Right renal pelvis (tissue), 4 donors: ENCODE measurements around the gene CCDC83. TPM values are rescaled to one million over a fixed set of nuclear protein-coding genes. Genes with fewer than 3 reads are reported as not detected.
"Not testable (repeated sequence)": the region's sequence is repeated elsewhere in the genome, so short reads cannot be mapped to it uniquely, and the experiment has no call there.

Experiments
- DNase-seq, 4 donors: peaks; one replicate each; pipeline ENCODE4 v3.0.0-alpha.2; 2013; ENCODE audit warnings: low read depth in 4 of 4, low spot score in 3 of 4, missing footprints in 1 of 4
- polyA plus RNA-seq, 4 donors: library from polyadenylated mRNA; unstranded; fragments of 120-200 nt; gene quantifications; one replicate each; pipeline ENCODE4 v1.2.1, GENCODE V29; 2013; ENCODE audit not compliant: insufficient read length in 4 of 4

CCDC83 gene
- polyA plus RNA-seq, 4 donors: 0.05 to 0.11 TPM; not detected in 2

DNA sequence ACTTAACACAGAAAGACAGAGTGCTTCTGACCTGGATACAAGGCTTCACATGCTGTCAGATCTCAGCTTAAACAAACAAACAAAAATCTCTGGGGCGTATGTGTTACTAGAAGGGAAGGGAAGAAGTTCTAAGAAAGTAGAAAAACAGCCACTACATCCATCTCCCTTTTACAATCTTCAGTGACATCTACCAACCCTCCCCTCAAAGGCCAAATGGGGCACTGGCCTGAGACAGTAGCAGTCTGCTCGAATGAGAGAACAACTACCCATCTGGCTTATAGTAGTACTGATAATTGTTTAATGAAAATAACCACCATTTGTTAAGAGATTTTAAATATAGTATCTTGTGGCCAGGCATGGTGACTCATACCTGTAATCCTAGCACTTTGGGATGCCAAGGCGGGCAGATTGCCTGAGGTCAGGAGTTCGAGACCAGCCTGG is 29.4 kb downstream of the CCDC83 start:
- peak; percentile 13 to 51 (median 34) for DNase-seq

DNA sequence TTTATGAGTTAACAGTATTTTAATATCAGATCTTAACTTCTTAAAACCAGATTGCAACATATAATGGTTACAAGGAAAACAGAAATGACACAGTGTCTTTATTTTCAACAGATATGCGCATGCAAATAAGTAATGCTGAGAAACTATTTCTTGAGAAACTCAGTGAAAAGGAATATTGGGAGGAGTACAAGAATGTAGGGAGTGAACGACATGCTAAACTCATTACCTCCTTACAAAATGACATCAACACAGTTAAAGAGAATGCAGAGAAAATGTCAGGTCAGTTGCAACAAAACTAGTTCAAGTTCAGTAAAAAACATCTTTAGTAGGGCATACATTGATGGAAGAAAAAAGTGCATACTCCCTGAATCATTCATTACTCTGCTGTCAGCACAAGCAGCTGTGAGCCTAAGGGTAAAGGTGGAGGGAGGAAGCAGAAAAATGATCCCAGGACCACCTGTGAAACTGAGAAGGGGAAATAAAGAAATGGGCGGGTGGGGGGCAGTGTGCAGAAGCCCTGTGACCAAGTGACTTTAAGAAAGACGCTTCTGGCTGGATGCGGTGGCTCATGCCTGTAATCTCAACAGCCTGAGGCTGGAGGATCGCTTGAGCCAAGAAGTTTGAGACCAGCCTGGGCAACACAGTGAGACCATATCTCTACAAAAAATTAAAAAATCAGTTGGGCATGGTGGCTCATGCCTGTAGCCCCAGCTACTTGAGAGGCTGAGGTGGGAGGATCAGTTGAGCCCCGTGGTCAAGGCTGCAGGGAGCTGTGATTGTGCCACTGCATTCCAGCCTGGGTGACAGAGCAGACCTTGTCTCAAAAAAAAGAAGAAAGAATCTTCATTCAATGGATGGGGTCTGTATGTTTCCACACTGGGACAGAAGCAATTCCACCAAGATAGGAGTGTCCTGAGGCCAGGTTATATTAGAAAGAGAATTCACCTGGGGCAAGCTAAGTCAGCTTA is 31.2 kb downstream of the CCDC83 start:
- peak in 2 of 4 donors; percentile 7 to 25 for DNase-seq

DNA sequence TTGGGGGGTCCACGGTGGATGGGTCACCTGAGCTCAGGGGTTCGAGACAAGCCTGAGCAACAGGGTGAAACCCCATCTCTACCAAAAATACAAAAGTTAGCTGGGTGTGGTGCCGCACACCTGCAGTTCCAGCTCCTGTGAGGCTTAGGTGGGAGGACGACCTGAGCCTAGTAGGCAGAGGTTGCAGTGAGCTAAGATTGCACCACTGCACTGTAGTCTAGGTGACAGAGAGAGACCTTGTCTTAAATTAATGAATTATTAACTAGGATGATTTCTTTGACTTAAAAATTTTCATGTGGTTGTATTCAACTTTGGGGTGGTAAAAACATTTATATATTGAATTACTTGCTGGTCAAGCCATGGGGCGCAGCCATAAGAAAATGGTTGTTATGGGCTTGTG is 33.9 kb downstream of the CCDC83 start:
- no peak for DNase-seq

DNA sequence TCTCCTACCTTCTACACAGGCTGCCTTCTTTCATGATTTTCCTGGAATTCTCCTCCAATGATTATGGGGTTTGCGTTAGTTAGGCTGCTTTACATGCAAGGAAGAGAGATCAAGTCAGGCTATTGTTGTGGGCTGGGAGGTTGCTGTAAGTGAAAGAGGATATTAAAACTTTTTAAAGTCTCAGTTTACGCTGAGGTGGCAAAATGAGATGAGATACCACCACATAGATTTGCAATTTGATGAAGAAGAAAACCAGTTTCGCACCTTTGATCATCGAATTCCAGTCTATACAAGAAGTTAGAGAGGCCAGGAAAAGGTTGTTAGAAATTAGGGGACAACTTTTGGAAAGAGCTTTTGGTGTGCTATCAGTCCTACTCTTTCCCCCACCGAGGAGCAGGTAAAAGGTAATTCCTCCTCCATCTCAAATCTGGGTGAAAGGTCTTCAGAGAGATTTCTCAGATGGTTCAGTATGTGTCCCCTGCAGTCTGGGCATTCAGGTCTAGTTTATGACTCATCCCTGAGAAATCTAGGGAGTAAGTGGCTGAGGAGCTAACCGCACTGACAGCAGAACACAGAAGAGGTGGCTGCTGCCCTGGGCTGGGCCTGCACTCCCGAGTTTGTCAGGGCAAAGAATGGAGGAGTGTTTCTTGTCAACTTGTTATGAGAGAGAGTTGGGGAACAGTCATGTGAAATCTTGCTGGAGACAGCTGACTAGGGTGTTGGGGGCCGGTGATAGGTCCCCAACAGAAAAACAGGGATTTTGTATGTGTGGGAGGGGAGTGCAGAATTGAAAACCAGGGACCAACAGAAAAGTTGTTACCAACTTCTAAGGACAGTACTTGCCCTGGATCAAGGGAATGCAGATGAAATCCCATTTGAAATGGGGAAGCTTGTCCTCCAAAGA is 34.7 kb downstream of the CCDC83 start:
- no peak for DNase-seq

DNA sequence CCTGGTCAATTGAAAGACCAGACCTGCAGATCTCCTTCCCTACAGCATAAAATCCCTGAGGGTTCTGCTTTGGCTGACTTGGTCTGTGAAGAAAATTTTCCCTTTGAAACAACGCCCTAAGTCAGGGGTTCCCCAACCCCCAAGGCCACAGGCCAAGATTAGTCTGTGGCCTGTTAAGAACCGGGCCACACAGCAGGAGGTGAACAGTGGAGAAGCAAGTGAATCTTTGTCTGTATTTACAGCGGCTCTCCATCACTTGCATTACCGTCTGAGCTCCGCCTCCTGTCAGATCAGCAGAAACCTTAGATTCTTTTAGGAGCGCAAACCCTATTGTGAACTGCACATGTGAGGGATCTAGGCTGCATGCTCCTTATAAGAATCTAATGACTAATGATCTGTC is 38.2 kb downstream of the CCDC83 start:
- DNase-seq: no peak

DNA sequence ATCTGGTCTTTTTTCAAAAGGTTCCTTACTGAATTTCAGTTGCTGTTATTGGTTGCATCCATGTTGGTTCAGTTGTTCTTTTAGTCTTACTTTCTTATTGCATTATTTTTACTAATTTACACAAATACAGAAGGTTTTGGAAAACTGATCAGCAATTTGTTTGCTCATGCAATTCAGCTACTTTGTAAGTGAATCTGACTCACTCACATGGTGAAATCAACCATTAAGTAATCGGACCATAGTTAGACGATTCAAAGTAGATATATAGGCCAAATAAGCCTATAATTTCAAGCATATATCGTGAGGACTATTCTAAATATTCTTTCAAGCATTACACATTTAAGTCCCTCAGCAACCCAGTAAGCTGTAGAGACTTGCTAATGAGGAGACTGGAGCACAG is 41.7 kb downstream of the CCDC83 start:
- no peak for DNase-seq

DNA sequence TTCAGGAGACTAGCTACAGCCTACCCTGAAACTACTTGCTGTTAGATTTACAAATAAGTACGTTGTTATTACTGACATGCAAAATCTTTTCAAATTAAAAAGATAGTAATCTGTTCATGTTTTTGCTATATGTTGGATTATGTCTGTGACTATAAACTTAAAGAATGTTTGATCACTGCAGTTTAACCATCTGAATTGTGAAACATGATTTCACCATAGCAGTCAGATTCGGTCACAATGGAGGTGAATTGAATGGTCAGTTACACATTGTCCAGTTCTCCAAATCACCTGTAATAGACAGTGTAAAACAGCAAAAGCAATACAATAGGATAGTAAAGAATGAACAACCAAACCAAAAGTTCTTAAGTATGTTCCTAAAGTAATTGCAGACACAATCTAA is 43.3 kb downstream of the CCDC83 start:
- DNase-seq: no peak

DNA sequence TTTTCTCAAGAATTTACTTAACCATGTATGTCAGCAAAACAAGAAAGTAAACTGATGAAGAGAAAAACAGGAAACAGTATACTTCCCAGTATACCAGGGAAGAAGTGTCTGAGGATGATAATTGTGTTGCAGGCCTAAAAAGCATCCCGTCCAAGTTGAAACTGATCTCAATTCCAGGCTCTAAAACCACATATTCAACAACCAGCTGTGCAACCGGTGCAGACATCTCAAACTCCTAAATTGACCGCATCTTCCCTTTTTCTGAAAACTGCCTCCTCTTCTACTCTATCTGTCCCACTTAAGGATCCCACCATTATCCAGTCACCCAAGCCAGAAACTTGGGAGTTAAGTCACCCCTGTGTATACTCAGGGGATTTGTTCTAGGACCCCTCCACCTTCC is 47.2 kb downstream of the CCDC83 start:
- no peak for DNase-seq

DNA sequence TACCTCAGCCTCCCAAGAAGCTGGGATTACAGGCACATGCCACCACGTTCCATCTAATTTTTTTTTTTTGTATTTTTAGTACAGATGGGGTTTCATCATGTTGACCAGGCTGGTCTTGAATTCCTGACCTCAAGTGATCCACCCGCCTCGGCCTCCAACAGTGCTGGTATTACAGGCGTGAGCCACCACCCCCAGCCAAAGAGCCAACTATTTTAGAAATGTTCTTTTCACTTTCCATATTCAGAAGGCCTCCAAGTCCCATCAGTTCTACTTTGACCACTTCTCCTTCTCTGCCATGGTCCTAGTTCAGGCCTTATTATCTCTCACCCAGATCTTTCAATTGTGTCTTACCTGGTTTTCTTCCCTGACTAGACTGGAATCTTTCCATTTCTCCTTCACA is 48.2 kb downstream of the CCDC83 start:
- no peak for DNase-seq

DNA sequence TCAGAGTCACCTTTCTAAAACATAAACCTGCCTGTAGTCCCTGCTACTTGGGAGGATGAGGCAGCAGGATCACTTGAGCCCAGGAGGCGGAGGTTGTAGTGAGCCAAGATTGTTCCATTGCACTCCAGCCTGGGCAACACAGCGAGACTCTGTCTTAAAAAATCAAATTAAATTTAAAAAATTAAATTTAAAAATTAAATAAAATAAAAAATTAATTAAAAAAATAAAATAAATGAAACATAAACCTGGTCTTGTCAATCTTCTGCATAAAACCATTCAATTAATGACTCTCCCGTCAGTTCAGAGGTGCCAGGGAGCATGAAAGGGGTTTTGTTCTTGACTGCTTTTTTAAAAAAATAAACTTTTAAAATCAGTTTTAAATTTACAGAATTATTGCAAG is 48.6 kb downstream of the CCDC83 start:
- no peak for DNase-seq

DNA sequence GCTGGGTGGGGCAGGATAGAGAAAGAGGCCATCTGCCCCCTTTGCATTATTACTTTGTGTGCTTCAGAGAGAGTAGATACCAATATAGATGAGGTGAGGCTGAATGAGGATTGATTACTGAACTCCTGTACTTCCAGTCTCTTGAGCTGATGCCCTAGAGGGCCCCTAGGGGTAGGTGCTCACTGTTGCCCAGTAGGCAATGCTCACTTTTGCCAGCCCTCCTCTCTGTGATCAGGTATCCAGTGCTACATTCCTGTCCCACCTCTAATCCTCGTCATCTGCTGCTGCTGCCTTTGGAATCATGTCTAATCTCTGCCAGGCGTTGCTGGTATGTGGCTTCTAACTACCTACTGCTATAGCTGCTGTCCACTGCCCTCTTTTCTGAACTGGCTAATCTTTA is 57.2 kb downstream of the CCDC83 start:
- DNase-seq: no peak

DNA sequence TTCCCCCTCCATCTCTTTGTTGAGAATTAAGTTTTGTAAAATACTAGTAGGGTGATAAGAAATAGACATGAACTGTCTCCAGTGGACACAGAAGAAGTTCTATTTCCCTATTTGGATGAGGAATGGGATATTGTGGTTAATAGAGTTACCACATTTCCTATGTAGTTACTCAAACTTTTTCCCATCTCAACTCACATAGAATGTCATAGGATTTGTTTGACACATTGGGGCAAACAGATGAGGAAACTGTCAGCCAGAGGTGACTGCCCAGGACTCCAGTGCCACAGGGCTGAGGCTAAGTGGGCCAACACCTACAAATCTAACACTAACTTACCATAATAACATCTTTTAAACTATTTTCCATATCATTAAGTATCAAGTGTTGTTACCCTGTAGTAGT is 58.3 kb downstream of the CCDC83 start:
- no peak for DNase-seq

DNA sequence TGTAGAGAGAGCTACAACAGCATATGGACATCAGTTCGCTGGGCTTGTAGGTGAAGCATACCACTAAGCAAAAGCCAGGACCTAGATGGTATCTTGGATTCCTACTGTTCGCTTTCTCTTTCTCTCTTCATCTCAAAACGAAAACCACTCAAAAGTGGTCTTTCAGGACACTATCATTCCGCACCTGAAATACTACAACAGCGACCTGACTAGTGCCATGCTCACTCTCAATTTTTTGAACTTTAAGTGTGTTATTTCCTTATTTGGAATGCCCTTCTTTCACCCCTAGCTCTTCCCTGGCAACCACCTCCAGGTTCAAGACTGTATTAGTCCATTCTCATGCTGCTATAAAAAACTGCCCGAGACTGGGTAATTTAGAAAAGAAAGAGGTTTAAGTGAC is 59.2 kb downstream of the CCDC83 start:
- DNase-seq: no peak

DNA sequence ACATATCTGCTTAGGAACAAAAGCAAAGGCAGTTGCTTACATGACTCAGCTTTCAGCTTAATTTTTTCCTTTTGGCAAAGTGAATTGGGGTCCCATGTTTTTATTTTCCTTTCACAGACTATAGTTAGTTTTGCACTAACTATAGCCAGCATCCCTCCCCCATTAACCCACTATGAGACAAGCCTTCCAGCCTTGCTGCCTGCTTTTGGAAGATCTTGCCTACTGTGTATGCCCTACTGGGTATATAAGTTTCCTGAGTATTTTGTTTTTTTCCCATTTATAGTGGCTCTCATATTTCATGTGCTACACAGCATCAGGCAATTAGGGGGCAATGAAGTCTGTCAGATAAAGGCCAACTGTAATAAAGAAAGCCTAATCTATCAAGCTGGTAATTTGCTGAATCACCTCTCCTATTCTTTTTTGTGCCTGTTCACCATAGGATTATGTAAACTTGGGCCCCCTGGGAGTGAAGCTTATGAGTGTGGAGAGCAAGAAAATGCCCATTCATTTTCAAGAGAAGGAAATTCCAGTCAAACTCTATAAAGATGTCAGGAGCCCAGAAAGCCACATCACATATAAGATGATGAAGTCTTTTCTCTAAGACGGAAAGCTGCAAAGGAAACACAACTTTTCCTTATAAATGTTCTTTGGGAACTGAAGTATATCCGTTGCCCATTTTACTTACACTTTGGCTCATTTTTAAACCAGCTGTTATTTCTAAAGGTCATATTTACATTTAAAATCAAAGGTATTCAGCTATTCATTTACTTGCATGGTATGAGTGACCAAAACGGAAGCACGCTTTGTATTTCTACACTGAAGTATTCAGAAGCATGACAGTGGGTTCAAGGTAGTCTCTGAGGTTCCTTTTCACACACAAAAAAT is 64.0 kb downstream of the CCDC83 start:
- DNase-seq: no peak

DNA sequence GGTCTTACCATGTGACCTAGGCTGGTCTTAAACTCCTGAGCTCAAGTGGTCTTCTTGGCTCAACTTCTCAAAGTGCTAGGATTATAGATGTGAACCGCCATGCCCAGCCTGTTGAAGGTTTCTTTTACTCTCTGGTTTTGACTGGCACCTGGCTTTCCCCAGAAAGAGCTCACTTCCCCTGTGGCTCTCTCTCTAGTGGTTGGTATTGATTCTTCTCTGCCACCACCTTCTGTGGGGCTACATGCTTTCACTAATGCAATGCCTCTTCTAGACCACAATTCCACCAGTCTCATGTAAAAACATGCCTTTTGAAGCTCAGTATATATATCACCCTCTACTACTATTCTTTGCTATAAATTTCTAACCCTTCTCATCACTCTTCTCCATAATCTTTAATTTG is 67.2 kb downstream of the CCDC83 start:
- DNase-seq: no peak

DNA sequence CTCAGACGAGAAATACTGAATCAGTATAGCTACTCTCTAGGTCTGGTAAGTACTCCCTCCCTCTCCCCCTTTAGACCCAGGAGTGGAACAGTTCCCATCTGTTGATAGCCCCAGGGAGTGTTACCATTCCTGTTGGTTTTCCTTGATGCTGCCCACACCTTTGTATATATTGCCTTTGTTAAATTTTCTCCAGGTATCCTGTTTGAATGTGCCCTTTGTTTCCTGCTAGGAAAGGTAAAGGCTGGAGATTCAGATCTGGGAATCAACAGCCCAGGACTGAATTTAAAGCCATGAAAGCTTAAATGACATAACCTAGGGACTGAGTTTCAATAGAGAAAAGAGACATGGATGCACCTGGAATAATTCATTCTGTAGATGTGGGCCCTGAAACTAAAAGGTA is 68.3 kb downstream of the CCDC83 start:
- no peak for DNase-seq

DNA sequence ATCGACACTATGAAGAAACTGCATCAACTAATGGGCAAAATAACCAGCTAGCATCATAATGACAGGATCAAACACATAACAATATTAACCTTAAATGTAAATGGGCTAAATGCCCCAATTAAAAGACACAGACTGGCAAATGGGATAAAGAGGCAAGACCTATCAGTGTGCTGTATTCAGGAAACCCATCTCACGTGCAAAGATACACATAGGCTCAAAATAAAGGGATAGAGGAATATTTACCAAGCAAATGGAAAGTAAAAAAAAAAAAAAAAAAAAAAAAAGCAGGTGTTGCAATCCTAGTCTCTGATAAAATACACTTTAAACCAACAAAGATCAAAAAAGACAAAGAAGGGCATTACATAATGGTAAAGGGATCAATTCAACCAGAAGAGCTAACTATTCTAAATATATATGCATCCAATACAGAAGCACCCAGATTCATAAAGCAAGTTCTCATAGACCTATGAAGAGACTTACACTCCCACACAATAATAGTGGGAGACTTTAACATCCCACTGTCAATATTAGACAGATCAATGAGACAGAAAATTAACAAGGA is 71.6 kb downstream of the CCDC83 start:
- not testable (repeated sequence) for DNase-seq

DNA sequence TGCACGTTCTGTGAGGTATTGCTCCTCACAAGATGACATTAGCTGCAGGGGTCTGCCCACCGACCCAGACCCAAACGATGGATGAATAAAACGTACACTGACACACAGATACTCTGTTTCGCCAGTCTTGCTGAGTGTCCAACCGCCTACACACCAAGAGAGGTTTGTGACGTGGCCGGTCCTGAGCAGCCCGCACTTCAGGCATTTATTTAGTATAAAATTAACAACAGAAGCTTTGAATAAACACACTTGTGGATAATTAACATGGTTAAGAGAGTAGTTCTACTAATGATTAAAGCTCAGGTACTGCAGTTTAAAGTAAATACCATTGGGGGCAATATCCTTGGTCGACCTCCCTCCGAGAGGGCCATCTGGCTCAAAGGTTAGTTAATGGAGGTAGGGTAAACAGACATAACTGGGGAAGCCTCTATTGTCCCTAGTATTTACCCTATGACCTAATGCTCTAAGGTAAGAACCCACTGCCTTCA is 75.7 kb downstream of the CCDC83 start:
- no peak for DNase-seq

DNA sequence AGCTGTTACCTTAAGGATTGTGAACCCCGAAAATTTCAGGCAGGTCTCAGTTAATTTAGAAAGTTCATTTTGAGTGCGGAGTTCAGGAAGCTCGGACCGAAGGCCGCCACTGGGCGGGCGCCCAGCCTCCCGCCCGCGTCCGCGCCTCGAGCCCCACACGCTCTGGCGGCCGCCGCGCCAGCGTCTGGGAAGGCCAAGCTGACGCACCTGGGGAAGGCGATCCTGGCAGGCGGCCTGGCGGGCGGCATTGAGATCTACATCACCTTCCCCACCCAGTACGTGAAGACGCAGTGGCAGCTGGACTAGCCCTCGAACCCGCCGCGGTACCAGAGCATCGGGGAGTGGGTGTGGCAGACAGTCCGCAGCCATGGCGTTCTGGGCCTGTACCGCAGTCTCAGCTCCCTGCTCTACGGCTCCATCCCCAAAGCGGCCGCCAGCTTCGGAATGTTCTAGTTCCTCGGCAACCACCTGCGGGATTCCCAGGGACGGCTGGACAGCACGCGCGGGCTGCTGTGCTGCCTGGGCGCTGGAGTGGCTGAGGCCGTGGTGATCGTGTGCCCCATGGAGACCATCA is 79.5 kb downstream of the CCDC83 start:
- DNase-seq: no peak

DNA sequence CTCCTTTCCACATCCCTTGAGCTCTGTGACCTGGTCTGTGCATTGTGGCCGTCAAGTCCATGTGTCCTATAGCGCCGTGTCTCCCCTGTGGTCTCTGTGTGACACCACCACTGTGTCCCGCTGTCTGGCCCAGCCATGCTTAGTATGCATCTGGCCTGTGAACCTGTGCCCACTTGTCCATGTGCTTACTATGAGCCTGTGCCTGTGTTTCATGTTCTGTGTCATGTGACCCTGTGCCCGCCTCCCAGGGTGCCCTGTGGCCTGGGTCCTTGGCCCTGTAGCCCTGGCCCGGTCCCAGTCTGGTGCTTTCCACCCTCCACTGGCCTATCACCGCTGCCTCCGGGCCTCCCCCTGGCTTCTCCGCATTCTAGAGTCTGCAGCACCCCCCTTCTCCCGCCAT is 80.6 kb downstream of the CCDC83 start:
- DNase-seq: no peak
